ENCODE measurements around the gene GPN1.
"Not testable (repeated sequence)": the region's sequence is repeated elsewhere in the genome, so short reads cannot be mapped to it uniquely, and the experiment has no call there.

Gene GPN1

DNA sequence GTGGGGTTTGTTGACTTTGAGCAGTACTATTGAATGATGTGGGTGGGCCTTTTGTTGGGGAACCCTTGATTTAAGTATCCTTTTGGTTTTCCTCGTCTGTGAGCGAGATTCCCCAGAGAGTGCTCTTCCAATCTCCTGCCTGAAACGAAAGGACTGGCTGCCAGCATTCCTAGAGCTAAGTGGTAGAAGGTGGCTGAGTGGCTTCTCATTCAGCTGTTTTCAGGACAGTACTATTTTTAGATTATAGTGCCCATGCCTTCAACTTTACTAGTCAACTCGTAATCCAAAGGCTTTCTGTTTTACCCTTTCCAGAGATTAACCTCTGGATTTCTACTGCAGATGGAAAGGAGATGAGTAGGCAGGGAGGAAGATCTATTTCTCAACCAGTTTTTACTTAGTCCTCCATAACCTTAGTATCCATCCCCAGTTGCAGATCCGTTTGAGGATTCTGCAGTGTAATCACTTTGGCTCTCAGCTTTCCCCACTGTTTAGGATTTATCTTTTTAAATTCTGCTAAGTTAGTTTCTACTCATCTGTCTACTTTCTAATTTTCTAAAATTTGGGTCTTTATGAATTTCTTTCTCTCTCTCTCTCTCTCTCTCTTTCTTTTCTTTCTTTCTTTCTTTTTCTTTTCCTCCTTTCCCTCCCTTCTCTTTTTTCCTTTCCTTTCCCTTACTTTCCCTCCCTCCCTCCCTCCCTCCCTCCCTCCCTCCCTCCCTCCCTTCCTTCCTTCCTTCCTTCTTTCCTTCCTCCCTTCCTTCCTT is 44.1 kb downstream of the GPN1 start:
- no peak for DNase-seq

DNA sequence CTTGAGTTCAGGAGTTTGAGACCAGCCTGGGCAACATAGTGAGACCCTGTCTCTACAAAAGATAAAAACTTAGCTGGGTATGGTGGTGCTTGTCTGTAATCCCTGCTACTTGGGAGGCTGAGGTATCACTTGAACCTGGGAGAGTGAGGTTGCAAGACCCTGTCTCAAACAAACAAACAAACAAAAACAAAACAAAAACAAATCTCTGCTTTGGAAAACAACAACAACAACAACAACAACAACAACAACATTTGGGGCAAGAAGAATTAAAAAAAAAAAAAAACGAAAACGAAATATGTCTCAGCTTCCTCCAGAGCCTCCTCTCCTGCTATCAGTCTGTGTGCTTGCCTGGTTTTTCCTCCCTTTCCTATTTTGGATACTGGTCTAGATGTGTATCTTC is 51.7 kb downstream of the GPN1 start:
- DNase-seq: no peak

DNA sequence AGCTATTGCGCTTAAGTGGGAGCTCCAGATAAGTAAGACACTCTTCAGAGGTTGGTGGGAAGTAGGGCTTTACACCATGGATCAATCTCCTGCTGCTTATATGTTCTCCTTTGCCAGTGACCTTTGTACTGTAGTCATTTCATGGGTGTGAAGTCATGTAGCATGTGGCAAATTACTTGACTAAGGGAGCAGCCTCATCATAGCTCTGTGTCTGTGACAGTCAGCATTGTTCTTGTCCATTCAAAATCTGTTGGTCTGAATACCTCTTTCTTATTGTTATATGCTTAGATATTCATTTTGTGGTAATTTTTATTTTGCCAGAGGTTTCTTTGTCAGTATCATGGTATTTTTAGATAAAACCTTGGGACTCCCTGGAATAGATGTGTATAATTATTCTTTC is 53.0 kb downstream of the GPN1 start:
- DNase-seq: peak; percentile 32 to 59 (median 55)

DNA sequence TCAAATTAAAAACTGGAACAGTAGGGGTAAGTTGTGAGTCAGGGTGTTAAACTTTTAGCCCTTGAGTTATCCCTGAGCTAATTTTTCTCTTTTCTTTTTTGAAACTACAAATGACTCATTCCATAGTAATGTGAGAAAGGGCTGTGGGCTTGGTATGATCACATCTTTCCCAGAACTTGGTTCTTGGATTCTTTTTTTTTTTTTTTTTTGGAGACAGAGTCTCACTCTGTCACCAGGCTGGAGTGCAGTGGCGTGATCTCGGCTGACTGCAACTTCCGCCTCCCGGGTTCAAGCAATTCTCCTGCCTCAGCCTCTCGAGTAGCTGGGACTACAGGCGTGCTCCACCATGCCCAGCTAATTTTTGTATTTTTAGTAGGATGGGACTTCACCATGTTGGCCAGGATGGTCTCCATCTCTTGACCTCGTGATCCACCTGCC is 53.5 kb downstream of the GPN1 start:
- peak; percentile 51 to 87 (median 68) for DNase-seq

DNA sequence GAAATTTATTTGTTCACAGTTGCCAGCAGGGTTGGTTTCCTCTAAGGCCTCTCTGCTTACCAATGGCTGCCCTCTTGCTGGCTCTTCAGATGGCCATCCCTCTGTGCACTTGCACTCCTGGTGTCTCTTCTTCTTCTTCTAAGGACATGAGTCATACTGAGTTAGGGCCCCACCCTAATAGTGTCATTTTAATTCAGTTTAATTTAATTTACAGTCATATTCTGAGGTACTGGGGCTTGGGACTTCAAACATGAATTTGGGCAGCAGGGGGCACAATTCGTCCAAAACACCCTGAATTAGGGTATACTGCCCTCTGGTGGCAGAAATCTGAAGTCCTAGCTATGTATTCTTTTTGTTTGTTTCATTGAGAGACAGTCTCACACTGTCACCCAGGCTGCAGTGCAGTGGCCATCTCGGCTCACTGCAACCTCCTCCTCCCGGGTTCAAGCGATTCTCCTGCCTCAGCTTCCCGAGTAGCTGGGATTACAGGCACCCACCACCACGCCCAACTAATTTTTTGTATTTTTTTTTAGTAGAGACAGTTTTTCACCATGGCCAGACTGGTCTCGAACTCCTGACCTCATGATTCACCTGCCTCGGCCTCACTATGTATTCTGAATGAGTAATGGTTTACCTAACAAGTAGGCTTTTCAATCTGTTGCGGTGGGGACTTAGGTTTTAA is 54.7 kb downstream of the GPN1 start:
- DNase-seq: peak; percentile 95 to 98 (median 97)

DNA sequence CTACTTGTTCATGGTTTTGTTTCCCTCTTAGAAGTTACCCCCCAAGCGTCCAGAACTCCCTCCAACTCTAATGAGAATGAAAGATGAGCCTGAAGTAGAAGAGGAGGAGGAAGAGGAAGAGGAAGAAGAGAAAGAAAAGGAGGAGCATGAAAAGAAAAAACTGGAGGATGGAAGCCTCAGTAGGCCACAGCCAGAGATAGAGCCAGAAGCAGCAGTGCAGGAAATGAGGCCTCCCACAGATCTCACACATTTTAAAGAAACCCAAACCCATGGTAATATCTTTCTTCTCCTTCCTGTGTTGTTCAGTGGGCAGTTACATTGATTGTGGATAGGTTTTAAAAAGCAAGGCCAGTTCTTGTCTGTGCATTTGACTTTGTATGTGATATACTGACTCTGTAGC is 56.2 kb downstream of the GPN1 start:
- not testable (repeated sequence) for DNase-seq

DNA sequence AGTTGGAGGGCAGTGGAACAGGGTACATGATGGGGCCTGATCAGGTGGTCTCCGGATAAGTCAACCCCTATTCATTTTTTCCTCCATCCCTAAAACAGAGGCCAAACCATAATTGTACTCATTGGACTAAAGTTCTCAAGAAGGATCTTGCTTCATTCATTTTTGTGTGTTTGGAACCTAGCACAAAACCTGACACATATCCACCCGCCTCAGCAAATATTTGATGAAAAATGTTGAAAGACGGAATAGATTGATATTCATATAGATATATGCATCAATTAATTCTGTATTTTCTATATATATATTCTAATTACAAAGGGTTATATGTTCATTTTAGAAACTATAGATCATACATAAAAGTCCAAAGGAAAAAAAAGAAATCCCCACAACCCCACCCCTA is 56.7 kb downstream of the GPN1 start:
- DNase-seq: no peak

DNA sequence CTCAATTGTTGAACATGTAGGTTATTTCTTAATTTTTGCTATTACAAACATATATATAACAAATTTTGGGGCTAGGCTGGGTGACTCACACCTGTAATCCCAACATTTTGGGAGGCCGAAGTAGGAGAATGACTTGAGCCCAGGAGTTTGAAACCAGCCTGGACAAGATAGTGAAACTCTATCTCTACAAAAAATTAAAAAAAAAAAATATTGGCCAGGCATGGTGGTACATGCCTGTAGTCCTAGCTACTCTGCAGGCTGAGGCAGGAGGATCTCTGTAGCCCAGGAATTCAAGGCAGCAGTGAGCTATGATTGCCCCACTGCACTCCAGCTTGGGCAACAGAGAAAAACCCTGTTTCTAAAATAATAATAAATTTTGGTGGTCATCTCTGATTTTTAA is 58.4 kb downstream of the GPN1 start:
- no peak for DNase-seq

DNA sequence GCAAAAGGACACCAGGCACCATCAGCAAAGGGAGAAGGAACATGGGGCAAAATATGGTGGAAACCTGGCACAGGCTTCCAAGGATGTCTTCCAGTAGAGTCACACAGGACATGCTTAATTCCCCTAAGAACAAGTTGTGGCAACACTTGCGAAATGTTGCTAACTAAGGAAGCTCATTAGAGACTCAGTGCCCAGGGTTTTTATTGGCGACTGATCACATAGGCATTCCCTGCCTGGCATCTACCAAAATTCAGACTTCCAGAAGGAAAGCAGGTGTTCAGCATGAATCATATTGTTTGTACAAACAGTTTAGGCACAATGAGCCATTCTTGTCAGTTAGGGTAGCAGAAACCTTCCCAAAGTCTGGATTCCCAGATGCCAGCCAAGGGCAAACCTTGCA is 60.6 kb downstream of the GPN1 start:
- DNase-seq: no peak

DNA sequence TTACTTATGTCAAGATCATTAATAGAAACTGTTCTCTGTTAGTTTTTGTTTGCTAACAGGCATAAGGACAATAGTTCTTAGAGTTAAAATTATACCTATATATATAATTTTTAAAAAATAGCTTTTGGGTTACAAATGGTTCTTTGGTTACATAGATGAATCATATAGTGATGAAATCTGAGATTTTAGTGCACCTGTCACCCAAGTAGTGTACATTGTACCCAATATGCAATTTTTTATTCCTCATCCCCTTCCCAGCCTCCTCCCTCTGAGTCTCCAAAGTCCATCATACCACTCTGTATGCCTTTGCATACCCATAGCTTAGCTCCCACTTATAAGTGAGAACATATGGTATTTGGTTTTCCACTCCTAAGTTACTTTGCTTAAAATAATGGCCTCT is 61.2 kb downstream of the GPN1 start:
- no peak for DNase-seq

DNA sequence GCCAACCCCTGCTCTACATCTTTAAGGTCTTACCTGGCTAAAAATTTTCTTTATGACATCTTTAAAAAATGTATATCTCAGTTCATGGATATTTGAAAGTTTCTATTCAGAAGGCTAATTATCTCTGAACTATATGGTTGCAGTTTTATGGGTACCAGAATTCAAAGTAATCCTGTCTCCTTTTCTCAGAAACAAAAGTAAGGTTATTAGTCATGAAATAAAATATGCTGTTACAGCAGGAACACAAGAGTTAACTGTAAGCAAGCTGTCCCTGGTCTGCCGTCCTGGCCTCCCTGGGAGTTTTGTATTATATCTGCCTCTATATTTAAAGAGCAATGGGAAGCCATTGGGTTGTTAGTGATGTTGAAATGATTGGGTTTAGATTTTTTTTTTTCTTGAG is 68.8 kb downstream of the GPN1 start:
- no peak for DNase-seq

Data from suppressor macrophage treated with lipopolysaccharide for 1 hour (primary cell).